HG03558 (cell line): ENCODE data around the gene ZNF462.

ENCODE experiments used
- ATAC-seq: cut with Tn5 transposase; IDR thresholded peaks from one replicate; pipeline ENCODE4 v1.9.1; 2021; ENCODE audit warnings: moderate number of reproducible peaks; ENCODE audit not compliant: unreplicated experiment; ENCODE audit errors: extremely low read depth

Gene ZNF462

GRCh38 chr9:107039542-107039941, 176.6 kb downstream of the ZNF462 start:
- ATAC-seq: no peak

- no peak for ATAC-seq
Observed at GRCh38 chr9:107042606-107043005, 179.6 kb downstream of the ZNF462 start.

- ATAC-seq: no peak
Observed at GRCh38 chr9:107043886-107044285, 180.9 kb downstream of the ZNF462 start.

GRCh38 chr9:107044872-107045271, 181.9 kb downstream of the ZNF462 start:
- no peak for ATAC-seq

- ATAC-seq: peak; percentile 99
Observed at GRCh38 chr9:107046692-107047091, 183.7 kb downstream of the ZNF462 start.

GRCh38 chr9:107049046-107049802, 186.3 kb downstream of the ZNF462 start:
- ATAC-seq: no peak

GRCh38 chr9:107049803-107050184, 186.8 kb downstream of the ZNF462 start:
- no peak for ATAC-seq

GRCh38 chr9:107051392-107051791, 188.4 kb downstream of the ZNF462 start:
- no peak for ATAC-seq

GRCh38 chr9:107054146-107054545, 191.2 kb downstream of the ZNF462 start:
- ATAC-seq: no peak

GRCh38 chr9:107059220-107059619, 196.3 kb downstream of the ZNF462 start:
- no peak for ATAC-seq

GRCh38 chr9:107060062-107060461, 197.1 kb downstream of the ZNF462 start:
- no peak for ATAC-seq
